ENCODE measurements around the gene RANBP1. TPM values are rescaled to one million over a fixed set of nuclear protein-coding genes. Genes with fewer than 3 reads are reported as not detected.

RANBP1 gene
- total RNA-seq, 1 donor from 2014 or later = 62.6 TPM

DNA sequence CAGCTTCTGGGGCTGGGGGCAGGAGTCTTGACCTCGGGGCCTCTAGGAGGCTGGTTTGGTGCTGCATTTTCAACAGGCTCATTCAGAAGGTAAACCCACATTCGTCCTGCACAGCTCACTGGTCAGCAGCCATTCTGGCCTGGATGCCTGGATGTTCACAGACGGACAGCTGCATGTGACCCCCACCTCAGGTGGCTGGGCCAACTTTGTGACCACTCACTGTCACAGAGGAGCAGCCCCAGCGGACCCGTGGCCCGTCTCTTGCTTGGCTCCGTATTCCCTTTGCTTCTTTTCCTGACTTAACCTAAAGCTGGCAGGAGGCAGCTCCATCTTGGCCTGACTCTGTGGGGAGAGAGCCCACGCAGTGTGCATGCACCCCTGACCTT, 27.6 kb upstream of the RANBP1 start:
- DNase-seq (ENCODE audit: low spot score) = no peak

DNA sequence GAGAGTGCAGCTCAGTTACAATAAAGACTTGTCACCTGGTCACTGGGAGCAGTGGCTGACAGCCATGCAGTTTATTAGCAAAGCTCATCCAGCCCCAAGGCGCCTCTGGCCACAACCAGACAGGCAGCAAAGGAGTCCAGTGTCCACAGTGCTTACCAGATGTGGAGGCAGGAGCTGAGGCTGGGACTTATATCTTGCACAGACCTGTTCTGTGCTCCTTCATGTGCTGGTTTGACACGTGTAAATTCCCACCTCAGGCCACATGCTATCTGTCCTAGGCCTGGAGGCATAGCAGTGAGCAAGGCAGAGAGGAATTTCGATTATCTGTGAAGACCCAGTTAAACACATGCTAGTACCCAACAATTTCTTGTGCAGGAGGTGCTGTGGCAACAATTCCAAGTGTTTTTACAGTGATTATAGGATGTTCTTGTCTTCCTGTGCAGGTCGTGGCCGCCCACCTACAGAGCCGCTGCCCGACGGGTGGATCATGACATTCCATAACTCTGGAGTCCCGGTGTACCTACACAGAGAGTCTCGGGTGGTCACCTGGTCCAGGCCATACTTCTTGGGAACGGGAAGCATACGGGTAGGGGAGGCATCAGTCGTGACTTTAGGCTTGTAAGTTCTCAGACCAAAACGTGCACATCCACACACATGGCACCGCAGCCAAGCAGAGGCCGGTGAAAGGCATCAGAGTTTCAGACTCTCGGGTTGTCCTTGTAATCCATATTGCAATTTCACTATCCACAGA, 26.5 kb upstream of the RANBP1 start:
- DNase-seq (ENCODE audit: low spot score) = no peak

DNA sequence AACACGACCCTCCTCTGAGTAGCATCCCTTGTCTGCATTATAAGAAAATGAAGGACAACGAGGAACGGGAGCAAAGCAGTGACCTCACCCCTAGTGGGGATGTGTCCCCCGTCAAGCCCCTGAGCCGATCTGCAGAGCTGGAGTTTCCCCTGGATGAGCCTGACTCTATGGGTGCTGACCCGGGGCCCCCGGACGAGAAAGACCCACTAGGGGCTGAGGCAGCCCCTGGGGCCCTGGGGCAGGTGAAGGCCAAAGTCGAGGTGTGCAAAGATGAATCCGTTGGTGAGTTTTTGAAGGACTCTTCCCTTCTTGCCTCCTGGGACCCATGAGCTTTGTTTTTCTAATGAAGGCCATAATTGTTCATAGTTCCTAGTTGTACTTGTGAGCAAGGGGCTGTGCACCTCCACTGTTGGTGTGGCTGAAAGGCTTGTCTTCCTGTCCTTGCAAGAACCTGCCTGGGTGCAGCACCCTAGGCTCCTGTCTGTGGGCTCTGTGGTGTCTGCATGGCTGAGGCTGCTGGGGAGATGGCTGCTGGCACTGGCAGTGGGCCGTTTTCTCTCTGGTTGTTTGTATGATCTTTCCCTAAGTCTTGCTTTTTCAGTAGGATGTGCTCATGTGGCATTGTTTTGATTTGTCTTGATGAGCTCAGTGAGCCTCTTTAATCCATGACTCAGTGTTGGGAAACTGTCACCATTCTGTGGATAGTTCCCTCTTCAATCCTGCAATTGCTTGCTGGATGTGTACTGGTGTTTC, 25.8 kb upstream of the RANBP1 start:
- DNase-seq (ENCODE audit: low spot score) = no peak

DNA sequence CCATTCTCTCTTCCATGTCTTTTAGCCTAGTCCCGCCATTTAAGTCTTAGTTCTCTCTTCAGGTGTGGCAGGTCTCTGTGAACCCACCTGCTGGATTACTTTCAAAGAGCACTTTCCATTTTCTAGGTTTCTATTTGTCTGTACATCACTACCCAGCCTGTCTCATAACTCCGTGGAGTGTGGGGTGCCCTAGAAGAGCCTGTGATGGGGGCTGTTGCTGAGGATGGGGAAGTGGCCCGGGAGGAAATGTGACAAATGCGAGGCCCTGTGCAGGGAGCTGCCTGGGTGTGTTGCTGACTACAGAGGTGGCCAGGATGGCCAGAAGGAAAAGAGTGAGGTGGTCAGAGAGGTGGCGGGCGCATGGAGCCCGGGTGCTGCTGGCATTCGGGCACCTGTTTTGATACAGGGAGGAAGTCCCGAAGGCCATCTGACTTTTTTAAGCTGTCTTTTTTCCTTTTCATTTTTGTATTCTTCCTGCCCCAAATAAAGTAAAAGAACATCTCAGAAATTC, 25.1 kb upstream of the RANBP1 start:
- no peak for DNase-seq (ENCODE audit: low spot score)

DNA sequence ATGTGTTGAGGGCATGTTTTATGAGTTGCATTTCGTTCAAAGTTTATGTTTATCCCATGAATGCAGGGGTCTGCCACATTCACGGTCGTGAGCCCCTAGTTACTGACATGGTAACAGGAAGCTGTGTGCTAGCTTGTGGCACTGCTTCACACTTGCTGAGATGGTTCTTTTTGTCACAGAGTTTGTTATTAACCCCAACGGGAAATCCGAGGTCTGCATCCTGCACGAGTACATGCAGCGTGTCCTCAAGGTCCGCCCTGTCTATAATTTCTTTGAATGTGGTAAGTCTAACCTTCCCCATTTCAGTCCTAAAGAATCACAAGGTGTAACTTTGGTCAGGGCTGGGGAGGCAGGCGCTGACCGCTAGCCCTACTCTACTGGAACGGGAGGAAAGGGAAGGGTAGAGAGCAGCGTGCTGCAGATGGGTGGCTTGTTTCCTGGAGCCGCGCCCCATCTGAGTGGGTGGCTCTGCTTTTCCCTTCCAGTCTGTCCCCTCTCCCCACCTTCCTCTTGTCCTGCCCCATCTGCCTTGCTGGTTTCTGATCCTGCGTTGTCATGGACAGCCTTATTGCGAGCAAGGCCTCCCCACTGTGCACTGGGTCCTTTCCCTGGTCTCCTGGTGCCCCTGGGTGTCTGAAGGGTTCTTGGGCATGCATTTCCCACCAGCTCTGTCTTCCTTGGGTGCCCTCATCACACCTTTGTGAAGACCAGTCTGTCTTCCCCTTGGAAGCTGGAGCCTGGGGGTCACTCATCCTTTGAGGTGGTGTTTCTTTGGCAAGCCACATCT, 24.0 kb upstream of the RANBP1 start:
- DNase-seq (ENCODE audit: low spot score) = no peak

DNA sequence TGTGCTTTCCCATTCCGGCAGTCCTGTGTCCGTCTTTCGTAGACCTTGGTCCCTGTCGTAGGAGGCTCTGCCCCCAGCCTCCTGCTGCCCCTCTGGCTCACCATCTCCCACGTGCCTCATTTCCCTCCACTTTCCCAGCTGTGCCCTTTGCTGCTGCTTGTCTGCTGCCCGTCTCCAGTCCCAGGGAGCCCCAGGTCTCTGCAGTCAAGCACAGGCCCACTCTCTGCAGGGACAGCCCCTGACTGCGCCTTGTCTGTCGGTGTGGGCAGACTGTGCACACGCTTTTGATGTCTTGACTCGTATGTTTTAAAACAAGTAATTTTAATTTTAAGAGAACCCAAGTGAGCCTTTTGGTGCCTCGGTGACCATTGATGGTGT, 23.4 kb upstream of the RANBP1 start:
- DNase-seq (ENCODE audit: low spot score) = no peak

DNA sequence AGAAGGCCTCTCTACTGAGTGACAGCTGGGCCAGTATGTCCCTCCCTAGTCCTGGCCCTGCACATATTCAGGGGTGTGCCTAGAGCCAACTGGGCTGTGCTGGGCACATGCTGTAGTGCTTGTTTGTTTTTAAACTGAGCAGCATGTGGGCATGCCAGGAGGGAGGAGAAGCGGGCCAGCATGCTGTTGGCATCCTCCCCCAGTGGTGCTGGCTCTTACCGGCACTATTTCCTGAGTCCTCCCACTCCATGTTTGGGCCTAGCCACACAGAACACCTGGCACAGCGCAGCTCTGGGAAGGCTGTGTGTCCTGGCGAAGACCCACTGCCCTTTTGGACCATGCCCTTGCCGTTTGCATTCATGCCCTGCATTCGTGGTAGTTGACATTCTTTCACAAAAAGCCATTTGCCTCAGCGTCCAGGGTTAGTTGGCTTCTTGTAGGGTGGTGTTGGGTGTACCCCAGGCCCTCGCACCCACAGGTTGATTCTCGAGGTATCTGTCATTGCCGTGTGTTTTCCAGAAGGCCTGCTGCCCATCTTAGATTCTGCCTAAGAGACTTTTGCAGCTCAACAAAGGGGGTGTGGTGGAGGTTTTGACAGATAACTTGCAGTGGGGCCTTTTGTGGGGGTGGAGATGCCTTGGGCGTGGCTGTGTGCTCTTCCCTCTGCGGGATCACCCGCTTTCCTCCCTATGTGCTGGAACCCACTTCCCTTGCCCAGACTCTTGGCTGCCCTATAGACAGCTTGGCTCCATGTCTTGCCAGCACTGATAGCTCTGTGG, 22.3 kb upstream of the RANBP1 start:
- no peak for DNase-seq (ENCODE audit: low spot score)

DNA sequence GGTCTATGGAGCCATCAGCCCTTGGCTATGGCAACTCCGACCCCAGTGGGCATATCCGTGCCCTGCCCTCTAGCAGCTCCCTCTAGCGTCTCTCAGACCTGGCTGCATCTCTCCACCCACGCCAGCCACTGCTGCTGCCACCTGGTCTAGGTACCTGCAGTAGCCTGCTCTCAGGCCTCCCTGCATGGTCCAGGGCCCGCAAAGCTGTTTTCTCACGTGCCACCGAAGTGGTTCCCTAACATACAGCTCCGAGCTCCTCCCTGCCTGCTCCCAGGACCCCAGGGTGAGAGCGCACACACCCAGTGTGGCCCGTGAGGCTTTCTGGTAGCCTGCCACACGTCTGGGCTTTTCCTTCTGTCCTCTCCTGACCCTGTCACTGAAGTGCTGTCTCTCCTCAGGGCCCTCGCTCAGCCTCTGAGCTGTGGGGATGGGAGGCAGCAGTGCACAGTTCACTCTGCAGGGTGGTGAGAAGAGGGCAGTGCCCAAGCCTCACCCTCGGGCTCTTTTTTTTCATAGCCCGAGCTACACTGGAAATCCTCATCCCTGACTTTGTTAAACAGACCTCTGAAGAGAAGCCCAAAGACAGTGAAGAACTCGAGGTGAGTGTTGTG, 21.6 kb upstream of the RANBP1 start:
- no peak for DNase-seq (ENCODE audit: low spot score)

DNA sequence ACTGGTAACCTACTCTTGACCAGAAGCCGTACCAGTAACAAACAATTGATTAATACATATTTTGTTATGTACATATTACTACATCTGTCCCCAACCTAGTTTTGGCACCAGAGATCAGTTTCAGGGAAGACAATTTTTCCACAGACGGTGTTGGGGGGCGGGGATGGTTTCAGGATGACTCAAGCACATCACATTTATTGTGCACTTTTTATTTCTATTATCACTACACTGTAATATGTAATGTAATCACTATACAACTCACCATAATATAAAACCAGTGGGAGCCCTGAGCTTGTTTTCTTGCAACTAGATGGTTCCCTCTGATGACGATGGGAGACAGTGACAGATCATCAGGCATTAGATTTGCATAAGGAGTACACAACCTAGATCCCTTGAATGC, 20.4 kb upstream of the RANBP1 start:
- DNase-seq (ENCODE audit: low spot score) = no peak

DNA sequence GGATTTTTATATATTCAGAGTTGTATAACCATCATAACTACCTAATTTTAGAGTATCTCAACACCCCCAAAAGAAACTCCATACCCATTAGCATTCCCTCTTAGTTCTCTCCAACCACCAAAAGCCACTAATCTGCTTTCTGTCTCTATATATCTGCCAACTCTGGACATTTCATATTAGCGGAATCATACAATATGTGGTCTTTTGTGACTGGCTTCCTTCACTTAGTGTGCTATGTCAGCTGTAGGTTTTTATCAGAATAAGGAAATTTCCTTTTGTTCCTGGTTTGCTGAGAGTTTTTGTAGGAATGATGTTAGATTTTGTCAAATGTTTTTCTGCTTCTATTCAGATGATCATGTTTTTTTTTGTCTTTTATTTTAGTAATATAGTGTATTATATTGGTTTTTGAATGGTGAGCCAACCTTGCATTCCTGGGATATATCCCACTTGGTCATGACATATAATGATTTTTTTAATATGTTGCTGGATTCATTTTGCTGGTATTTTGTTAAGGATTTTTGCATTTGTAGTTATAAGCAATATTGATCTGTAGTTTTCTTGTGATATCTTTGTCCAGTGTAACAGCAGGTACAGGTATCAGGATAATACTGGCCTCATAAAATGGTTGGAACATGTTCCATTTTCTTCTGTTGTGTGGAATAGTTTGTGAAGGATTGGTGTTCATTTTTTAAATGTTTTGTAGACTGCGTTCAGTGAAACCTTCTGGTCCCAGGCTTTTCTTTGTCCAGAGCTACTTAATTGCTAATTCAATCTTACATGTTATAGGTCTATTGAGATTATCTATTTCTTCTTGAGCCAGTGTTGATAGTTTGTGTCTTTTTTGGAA, 19.1 kb upstream of the RANBP1 start:
- no peak for DNase-seq (ENCODE audit: low spot score)

DNA sequence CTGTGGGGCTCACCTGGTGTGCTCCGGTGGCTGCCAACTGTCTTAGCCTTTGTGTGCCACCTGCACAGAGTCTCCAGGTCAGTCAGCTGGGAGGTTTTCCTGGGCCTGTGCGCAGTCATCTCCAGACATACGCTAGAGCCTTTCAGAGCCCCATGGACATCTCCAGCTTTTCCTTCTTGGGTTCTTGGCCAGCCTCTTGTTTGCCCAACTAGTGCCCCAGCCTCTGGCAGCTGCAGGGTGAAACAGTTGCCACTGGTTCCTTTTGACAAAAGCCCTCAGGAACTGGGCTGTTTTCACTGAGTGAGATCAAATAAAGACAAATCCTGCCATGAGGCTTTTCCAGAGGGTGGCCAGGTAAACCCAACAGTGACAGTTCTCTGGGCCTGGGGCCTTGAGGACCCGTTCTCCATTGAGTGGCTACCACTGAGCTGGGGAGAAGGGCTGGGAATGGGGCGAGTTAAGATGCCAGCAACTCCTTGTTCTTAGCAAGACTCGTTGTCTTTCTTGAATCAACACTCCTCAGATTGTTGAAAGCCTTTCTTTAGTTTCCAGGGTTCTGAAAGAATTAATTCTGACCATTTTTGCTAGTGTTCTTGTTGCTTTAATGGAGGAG, 16.7 kb upstream of the RANBP1 start:
- no peak for DNase-seq (ENCODE audit: low spot score)

DNA sequence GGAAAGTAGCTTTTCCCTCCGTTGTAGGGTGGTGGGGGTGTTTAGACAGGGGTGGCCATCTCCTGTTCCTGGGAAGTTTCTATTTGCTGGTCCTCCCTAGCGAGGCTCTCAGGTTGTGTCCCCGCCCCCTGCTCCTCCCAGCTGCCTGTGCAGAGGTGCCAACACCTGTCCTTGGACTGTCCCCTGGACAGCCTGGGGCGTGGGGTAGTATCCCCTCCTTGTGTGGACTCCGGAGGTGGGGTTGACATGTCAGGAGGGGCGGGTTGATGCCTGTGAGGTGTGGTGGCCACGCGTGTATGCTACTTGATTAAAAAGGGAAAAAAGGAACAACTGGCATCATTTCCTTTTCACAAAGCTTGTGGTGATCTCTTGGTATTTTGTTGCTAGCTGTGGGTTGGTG, 14.3 kb upstream of the RANBP1 start:
- no peak for DNase-seq (ENCODE audit: low spot score)

DNA sequence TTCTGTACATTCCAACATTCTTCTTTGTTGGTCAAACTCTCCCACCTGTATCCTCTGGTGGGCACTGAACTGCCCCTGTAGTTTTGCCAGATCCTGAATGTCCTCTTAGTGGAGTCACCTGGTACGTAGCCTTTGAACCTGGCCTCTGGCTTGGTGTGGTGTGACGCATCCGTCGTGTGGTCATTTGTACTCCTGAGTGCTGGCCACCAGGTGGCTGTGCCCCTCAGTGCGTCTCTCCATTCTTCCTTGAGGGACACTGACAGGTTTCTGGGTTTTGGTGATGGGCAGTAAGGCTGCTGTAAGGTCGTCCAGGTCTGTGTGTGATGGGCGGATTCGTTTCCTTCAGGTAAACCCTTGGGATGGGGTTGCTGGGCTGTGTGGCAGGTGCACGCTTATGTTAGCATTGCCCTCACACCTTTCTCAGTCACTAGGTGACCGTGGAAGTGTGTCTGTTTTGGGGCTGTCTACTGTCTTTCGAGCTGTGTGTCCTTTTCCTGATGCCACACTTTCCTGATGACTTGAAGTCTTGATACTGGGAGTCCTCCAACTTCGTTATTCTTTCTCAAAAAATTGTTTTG, 13.6 kb upstream of the RANBP1 start:
- DNase-seq (ENCODE audit: low spot score) = no peak

DNA sequence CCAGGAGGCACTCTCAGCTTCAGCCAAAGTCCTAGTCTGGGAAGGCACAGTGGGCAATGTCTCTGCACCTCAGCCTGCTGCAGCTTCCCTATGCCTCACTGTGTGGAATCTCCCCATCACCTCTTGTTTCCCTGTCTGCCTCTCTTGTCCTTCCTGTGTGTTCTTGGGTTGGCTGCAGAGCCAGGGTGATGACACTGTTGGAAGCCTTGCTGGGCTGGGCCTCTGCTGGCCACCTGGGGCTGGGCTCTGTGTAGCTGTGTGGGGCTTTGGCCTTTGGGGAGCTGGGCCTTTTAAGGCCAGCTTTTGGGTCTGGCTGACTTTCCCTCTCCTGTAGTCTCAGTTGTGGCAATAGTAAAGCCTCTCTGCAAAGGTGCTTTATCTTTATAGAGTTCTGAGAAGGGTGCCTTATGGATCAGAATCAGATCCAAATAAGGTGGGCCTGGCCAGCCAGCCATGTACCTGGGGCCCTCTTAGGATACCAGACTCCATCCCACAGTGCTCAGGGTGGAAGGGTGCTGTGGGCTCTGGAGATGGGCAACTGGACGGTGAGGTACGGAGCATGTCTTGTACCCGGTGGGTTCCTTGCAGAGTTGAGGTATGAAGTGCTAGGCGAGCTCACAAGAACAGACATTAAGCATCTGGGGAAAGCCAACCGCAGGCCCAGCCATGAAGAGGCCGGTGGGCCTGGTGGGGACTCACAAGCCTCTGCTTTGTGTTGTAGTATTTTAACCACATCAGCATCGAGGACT, 10.3 kb upstream of the RANBP1 start:
- no peak for DNase-seq (ENCODE audit: low spot score)

DNA sequence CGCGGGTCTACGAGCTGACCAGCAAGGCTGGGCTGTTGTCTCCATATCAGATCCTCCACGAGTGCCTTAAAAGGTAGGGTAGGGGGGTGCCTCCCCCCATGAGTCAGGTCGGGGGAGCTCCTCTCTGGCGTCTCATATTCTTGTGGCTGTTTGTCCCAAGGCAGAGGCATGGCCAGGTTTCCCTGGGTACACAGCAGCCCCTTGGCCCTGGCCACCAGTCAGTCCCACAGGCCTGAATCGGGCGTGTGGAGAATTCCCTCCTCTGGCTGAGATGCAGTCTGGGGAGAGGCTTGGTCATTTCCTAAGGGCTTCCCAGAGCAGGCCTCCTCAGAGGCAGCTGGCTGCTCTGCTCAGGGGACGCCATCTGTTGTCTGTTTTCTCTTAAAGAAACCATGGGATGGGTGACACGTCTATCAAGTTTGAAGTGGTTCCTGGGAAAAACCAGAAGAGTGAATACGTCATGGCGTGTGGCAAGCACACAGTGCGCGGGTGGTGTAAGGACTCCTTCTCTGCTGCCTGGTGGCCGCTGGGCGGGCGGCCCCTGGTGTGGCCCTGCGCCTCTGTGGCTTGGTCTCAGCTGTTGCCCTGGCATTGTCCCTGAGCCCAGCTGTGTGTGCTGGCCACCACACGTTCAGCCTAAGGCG, 9.6 kb upstream of the RANBP1 start:
- no peak for DNase-seq (ENCODE audit: low spot score)

DNA sequence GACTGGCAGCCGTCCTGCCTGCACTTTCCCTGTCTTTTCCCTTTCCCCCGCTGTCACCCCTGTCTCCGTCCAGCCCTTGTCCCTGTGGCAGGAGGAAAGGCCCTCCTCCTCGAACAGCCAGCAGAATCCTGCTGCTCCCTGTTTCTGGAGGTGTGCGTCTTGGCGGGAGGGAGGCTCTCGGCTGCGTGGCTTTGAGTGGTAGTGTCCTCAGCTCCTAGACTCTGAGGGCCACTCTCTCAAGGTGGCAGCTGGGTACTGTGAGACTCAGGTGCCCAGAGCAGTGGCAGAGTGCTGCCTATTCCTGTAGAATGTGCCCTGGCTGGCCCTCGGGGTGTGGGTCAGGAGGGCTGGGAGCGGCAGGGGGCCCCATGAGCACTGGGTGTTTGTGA, 9.1 kb upstream of the RANBP1 start:
- DNase-seq (ENCODE audit: low spot score) = no peak

DNA sequence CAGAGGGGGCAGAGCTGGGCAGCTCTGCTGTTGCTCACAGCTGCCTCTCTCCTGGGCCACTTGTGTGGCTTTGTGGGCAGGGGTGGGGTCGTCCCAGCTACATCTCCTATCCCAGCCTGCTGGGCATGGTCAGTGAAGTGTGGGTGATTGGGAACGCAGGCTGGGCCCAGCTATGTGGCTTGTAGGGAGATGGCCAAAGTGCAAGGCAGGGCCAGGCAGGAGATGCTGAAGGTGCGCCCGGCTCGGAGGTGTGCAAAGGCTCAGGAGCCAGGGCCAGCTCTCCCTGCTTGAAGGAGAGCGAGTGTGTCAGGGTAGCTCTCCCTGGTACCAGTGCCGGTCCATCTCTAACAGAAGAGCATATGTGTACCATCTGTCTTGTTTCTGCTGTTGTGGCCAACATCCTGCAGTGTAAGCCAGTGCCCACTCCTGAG, 8.4 kb upstream of the RANBP1 start:
- no peak for DNase-seq (ENCODE audit: low spot score)

Data from mucosa of gallbladder (tissue), 1 donor.